Activated naive CD8-positive, alpha-beta T cell treated with anti-CD3 and anti-CD28 coated beads, Interleukin-2, amount 50 U/mL, for 24 hours (primary cell): Measurements from ENCODE around the gene AFAP1.

Source experiments
- ATAC-seq: fragments of 150-1000 bp; cut with Tn5 transposase; one replicate; pipeline ENCODE4 v1.10.0; 2021
- DNase-seq: peaks from one replicate; pipeline ENCODE4 v3.0.0; 2021
- H3K27ac Mint-ChIP-seq: one replicate; pipeline ENCODE4 v1.8.0; 2021; ENCODE audit warnings: mild to moderate bottlenecking, mixed read lengths
- H3K27me3 Mint-ChIP-seq: one replicate; pipeline ENCODE4 v1.8.0; 2021; ENCODE audit warnings: mixed read lengths
- H3K36me3 Mint-ChIP-seq: one replicate; pipeline ENCODE4 v1.8.0; 2021; ENCODE audit warnings: low read depth, mixed read lengths
- H3K4me1 Mint-ChIP-seq: one replicate; pipeline ENCODE4 v1.8.0; 2021; ENCODE audit warnings: mixed read lengths
- H3K4me3 Mint-ChIP-seq: one replicate; pipeline ENCODE4 v1.8.0; 2021; ENCODE audit warnings: mild to moderate bottlenecking, moderate library complexity, mixed read lengths
- H3K9me3 Mint-ChIP-seq: one replicate; pipeline ENCODE4 v1.8.0; 2021; ENCODE audit warnings: mixed read lengths

Gene AFAP1

DNA sequence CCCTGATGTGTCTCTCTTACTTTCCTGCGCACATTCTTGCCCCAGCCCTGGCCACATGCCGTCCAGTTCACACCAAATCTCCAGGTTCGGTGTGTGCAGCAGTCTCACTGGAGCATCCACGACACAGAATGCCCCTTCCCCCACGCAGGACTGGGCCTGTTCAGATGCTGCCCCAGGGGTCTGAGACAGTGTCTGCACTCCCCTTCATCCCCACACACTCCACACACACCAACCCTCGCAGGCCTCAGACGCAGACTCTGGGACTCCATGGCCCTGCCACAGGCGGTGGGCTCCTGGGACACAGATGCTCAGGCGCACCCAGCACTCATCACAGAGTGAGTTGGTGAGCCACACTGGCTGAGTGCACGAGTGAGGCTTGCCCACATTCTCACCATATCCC lies 83.9 kb downstream of the AFAP1 start:
- Mint-ChIP-seq H3K36me3 (peaks cover 2% of the 10 kb centered on the region), H3K27me3 (no peaks in the 10 kb centered on the region), H3K9me3 (no peaks in the 10 kb centered on the region), H3K27ac (peak overlapping the region; percentile 57), H3K4me3 (peak overlapping the region; percentile 9), H3K4me1 (peaks cover 68% of the 10 kb centered on the region)
- DNase-seq (no peak), ATAC-seq (no peak)

DNA sequence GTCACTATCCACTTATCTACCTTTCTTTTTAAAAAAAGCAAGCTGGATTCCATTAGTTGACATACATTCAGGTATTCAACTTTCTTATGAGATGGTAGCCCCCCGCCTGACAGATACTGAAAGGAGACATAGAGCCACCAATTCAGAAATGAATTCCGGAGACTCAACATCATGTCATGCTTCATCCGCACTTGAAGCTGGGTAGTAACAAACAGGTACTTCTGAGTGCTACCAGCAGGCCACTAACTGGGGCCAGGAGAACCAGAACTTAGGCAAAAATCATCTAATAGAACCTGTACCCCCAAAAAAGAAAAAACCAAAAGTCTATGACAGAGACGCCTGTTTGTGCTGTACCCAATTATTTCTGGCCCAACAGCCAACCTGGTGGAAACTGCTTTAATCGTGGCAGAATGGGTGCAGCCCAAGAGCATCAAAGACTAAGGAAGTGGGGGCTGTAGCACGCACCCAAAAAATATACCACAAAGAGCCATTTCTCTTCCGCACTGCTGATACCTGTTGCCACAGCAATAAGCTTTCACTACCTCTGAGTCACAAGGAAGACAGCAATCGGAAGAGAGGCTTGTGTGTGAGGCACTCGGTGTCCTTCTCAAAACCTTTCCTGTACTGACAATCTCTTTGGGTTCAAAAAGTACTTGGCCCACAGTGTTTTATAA lies 84.8 kb downstream of the AFAP1 start:
- peaks cover 5% of the 10 kb centered on the region for H3K36me3 Mint-ChIP-seq
- peaks cover 74% of the 10 kb centered on the region for H3K4me1 Mint-ChIP-seq
- peak; percentile 90 for ATAC-seq
- H3K4me3 Mint-ChIP-seq: no peak overlapping the region
- DNase-seq: no peak
- H3K27ac Mint-ChIP-seq: peak overlapping the region; percentile 78
- no peaks in the 10 kb centered on the region for H3K9me3 Mint-ChIP-seq
- no peaks in the 10 kb centered on the region for H3K27me3 Mint-ChIP-seq

- DNase-seq (no peak), ATAC-seq (no peak)
- H3K36me3 Mint-ChIP-seq: peaks cover 5% of the 10 kb centered on the region
- H3K27ac Mint-ChIP-seq: peak overlapping the region; percentile 78
- no peaks in the 10 kb centered on the region for H3K9me3 Mint-ChIP-seq
- H3K4me3 Mint-ChIP-seq: no peak overlapping the region
- peaks cover 74% of the 10 kb centered on the region for H3K4me1 Mint-ChIP-seq
- H3K27me3 Mint-ChIP-seq: no peaks in the 10 kb centered on the region
Observed at GRCh38 chr4:7854216-7854615, 85.4 kb downstream of the AFAP1 start.

GRCh38 chr4:7853271-7853670 lies 86.4 kb downstream of the AFAP1 start:
- no peaks in the 10 kb centered on the region for H3K27me3 Mint-ChIP-seq
- H3K4me1 Mint-ChIP-seq: peaks cover 73% of the 10 kb centered on the region
- DNase-seq: no peak
- H3K27ac Mint-ChIP-seq: no peak overlapping the region
- H3K4me3 Mint-ChIP-seq: no peak overlapping the region
- H3K9me3 Mint-ChIP-seq: no peaks in the 10 kb centered on the region
- peaks cover 5% of the 10 kb centered on the region for H3K36me3 Mint-ChIP-seq
- no peak for ATAC-seq

DNA sequence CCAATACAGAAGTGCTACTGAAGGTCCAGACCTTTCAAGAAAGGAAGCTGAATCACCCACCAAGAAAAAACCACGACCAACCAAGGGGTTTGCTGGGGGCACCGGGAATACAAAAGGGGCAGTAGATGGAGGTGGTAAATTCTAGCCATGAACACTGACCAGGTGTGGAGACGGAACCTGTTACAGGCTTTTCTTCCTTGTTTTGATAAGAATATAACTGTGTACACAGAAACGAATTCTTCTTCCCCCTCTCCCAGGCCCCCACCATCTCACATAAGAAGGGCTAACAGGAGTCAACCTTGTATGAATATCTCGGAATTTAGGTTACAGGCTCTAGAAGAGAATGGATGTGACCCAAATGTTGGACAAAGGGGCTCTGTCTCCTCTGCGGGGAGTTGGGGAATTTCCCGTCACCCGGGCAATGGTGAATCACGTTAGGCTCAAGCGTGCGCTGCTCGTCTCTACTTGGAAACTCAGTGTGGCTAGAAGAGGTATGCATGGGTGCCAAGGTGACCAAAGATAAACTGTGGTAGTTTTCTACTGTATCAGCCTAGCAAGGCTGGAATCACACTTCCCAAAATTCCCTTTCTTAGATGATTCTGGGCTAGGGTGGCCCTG lies 87.0 kb downstream of the AFAP1 start:
- Mint-ChIP-seq H3K27me3 (no peaks in the 10 kb centered on the region), H3K36me3 (peaks cover 5% of the 10 kb centered on the region), H3K27ac (no peak overlapping the region), H3K4me1 (peaks cover 68% of the 10 kb centered on the region), H3K9me3 (no peaks in the 10 kb centered on the region), H3K4me3 (no peak overlapping the region)
- peak; percentile 43 for DNase-seq
- peak; percentile 29 for ATAC-seq

DNA sequence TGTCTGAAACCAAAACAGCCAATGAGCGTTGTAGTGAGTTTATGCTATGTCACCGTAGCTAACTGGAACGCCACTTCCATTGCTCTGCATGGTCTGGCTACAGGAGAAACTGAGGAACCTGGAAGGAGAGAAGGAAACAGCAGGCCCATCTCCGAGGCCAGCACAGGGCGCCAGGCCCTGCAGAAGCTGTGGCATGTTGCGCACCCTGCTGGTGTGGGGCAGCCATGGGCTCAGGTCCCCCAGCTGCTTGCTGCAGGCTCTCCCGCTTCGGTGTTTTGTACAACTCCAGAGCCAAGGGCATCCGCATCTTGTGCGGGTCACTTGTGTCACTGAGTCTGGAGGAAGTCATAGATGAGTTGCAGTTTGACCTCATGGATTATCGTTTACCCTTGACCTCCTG lies 89.2 kb downstream of the AFAP1 start:
- ATAC-seq (no peak), DNase-seq (no peak)
- Mint-ChIP-seq H3K4me3 (no peak overlapping the region), H3K27me3 (no peaks in the 10 kb centered on the region), H3K27ac (no peak overlapping the region), H3K9me3 (no peaks in the 10 kb centered on the region), H3K4me1 (peaks cover 49% of the 10 kb centered on the region), H3K36me3 (peaks cover 5% of the 10 kb centered on the region)

DNA sequence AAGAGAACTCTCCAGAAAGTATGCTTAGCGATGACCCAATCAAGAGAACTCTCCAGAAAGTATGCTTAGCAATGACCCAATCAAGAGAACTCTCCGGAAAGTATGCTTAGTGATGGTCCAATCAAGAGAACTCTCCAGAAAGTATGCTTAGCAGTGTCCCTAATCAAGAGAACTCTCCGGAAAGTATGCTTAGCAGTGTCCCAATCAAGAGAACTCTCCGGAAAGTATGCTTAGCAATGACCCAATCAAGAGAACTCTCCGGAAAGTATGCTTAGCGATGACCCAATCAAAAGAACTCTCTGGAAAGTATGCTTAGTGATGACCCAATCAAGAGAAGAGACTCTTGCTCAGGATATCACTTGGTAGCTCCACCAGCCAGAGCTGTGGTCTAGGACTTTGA lies 92.5 kb downstream of the AFAP1 start:
- peaks cover 3% of the 10 kb centered on the region for H3K36me3 Mint-ChIP-seq
- DNase-seq (no peak), ATAC-seq (no peak)
- no peaks in the 10 kb centered on the region for H3K9me3 Mint-ChIP-seq
- H3K4me3 Mint-ChIP-seq: no peak overlapping the region
- no peak overlapping the region for H3K27ac Mint-ChIP-seq
- H3K4me1 Mint-ChIP-seq: peaks cover 32% of the 10 kb centered on the region
- H3K27me3 Mint-ChIP-seq: no peaks in the 10 kb centered on the region

- no peak overlapping the region for H3K4me3 Mint-ChIP-seq
- H3K27me3 Mint-ChIP-seq: no peaks in the 10 kb centered on the region
- H3K27ac Mint-ChIP-seq: no peak overlapping the region
- ATAC-seq (no peak), DNase-seq (no peak)
- peaks cover 3% of the 10 kb centered on the region for H3K36me3 Mint-ChIP-seq
- peaks cover 22% of the 10 kb centered on the region for H3K4me1 Mint-ChIP-seq
- no peaks in the 10 kb centered on the region for H3K9me3 Mint-ChIP-seq
Observed at GRCh38 chr4:7845493-7846128, 94.0 kb downstream of the AFAP1 start.

GRCh38 chr4:7844594-7844991 lies 95.1 kb downstream of the AFAP1 start:
- DNase-seq (no peak), ATAC-seq (no peak)
- H3K9me3 Mint-ChIP-seq: no peaks in the 10 kb centered on the region
- H3K27ac Mint-ChIP-seq: no peak overlapping the region
- H3K4me3 Mint-ChIP-seq: no peak overlapping the region
- no peaks in the 10 kb centered on the region for H3K36me3 Mint-ChIP-seq
- H3K4me1 Mint-ChIP-seq: peaks cover 17% of the 10 kb centered on the region
- no peaks in the 10 kb centered on the region for H3K27me3 Mint-ChIP-seq

- Mint-ChIP-seq H3K9me3 (no peaks in the 10 kb centered on the region), H3K27ac (no peak overlapping the region), H3K4me3 (no peak overlapping the region), H3K36me3 (no peaks in the 10 kb centered on the region), H3K4me1 (peaks cover 17% of the 10 kb centered on the region), H3K27me3 (no peaks in the 10 kb centered on the region)
- ATAC-seq (peak; percentile 89), DNase-seq (peak; percentile 80)
Observed at GRCh38 chr4:7843831-7844593, 95.6 kb downstream of the AFAP1 start.

DNA sequence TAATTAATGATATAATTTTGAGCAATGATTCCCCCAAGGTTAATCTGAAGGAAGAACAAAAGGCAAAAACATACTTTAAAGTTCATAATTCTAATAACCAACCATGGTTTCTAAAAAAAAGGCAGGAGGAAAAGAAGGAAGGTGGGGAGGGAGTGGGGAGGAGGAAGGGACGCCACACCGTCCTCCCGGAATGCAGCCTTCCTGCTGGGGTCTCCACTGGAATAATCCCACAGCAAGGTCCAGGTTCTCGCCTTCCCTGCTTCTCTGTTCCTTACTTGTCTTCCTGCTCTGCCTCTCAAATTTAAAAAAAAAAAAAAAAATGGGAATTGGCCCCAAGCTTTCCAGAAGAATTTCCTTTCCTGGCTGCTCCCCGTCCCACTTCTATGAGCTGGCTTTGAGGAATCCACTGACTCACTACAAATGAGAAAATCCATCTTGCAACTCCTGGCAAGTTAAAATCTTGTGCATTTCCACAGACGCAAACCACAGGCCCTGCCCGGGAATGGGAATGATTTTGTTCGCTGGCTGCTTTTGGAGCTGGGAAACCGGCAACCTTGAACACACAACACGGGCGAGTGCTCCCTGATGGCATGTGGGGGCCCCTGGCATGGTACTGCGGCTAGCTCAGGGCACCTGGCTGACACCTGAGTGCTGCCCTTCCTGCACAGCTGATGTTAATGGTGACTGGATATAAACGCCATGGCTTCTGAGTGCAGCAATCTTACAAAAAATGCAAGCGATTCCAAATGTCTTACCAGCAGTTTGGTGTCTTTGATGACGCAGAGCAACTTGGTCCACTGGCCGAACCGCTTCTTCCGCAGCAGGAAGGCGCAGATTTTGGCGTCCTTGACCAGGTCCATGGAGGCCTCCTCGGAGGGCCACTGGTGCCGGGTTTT lies 97.0 kb downstream of the AFAP1 start:
- H3K9me3 Mint-ChIP-seq: no peaks in the 10 kb centered on the region
- ATAC-seq (no peak), DNase-seq (no peak)
- no peaks in the 10 kb centered on the region for H3K27me3 Mint-ChIP-seq
- no peak overlapping the region for H3K4me3 Mint-ChIP-seq
- peaks cover 17% of the 10 kb centered on the region for H3K4me1 Mint-ChIP-seq
- no peaks in the 10 kb centered on the region for H3K36me3 Mint-ChIP-seq
- H3K27ac Mint-ChIP-seq: no peak overlapping the region

- Mint-ChIP-seq H3K4me1 (peaks cover 17% of the 10 kb centered on the region), H3K27me3 (no peaks in the 10 kb centered on the region), H3K9me3 (no peaks in the 10 kb centered on the region), H3K36me3 (peaks cover 1% of the 10 kb centered on the region), H3K4me3 (no peak overlapping the region), H3K27ac (no peak overlapping the region)
- DNase-seq (no peak), ATAC-seq (no peak)
Observed at GRCh38 chr4:7841894-7842293, 97.8 kb downstream of the AFAP1 start.

GRCh38 chr4:7841071-7841470 lies 98.6 kb downstream of the AFAP1 start:
- ATAC-seq (no peak), DNase-seq (no peak)
- Mint-ChIP-seq H3K27ac (no peak overlapping the region), H3K4me3 (no peak overlapping the region), H3K4me1 (peaks cover 17% of the 10 kb centered on the region), H3K27me3 (no peaks in the 10 kb centered on the region), H3K9me3 (no peaks in the 10 kb centered on the region), H3K36me3 (peaks cover 3% of the 10 kb centered on the region)

- Mint-ChIP-seq H3K4me3 (no peak overlapping the region), H3K36me3 (peaks cover 5% of the 10 kb centered on the region), H3K27ac (no peak overlapping the region), H3K4me1 (peaks cover 12% of the 10 kb centered on the region), H3K9me3 (no peaks in the 10 kb centered on the region), H3K27me3 (no peaks in the 10 kb centered on the region)
- DNase-seq (no peak), ATAC-seq (no peak)
Observed at GRCh38 chr4:7839856-7840255, 99.8 kb downstream of the AFAP1 start.
